Measurements from ENCODE around the gene DPPA5. TPM values are rescaled to one million over a fixed set of nuclear protein-coding genes. Genes with fewer than 3 reads are reported as not detected.
"Not testable (repeated sequence)": the region's sequence is repeated elsewhere in the genome, so short reads cannot be mapped to it uniquely, and the experiment has no call there.

DPPA5 gene
- polyA plus RNA-seq (2013, experiment 1 of 2; ENCODE audit: insufficient read length), result not detected
- not detected for polyA plus RNA-seq (2013, experiment 2 of 2; ENCODE audit: insufficient read length)

- no peak for DNase-seq
Measured at GRCh38 chr6:73353636-73354593, at the start of gene DPPA5. Gene DPPA5 (minus strand): TSS chr6:73354276. CDS start chr6:73354225, 51 bp downstream.

- no peak for DNase-seq
Measured at GRCh38 chr6:73400656-73401055, 46.6 kb upstream of the DPPA5 start.

- DNase-seq, result no peak
Measured at GRCh38 chr6:73395875-73396274, 41.8 kb upstream of the DPPA5 start.

GRCh38 chr6:73394577-73395354 lies 40.7 kb upstream of the DPPA5 start, which contains the start of gene DDX43:
Gene DDX43 (plus strand): TSS chr6:73394828. CDS start chr6:73394906, 78 bp downstream.
- peak; percentile 20 for DNase-seq

- DNase-seq, result no peak
Measured at GRCh38 chr6:73393278-73393677, 39.2 kb upstream of the DPPA5 start.

- not testable (repeated sequence) for DNase-seq
Measured at GRCh38 chr6:73392188-73392587, 38.1 kb upstream of the DPPA5 start.

- DNase-seq, result no peak
Measured at GRCh38 chr6:73391675-73392074, 37.6 kb upstream of the DPPA5 start.

- no peak for DNase-seq
Measured at GRCh38 chr6:73389854-73390253, 35.8 kb upstream of the DPPA5 start.

- peak; percentile 61 for DNase-seq
Measured at GRCh38 chr6:73388800-73389512, 34.9 kb upstream of the DPPA5 start.

GRCh38 chr6:73388433-73388799 lies 34.3 kb upstream of the DPPA5 start:
- no peak for DNase-seq

GRCh38 chr6:73382462-73383113 lies 28.5 kb upstream of the DPPA5 start:
- DNase-seq, result peak; percentile 37

GRCh38 chr6:73381531-73381930 lies 27.5 kb upstream of the DPPA5 start:
- DNase-seq, result not testable (repeated sequence)

- no peak for DNase-seq
Measured at GRCh38 chr6:73377225-73377624, 23.1 kb upstream of the DPPA5 start.

GRCh38 chr6:73375216-73375615 lies 21.1 kb upstream of the DPPA5 start:
- DNase-seq, result no peak

- DNase-seq, result no peak
Measured at GRCh38 chr6:73372516-73372915, 18.4 kb upstream of the DPPA5 start.

- no peak for DNase-seq
Measured at GRCh38 chr6:73371984-73372383, 17.9 kb upstream of the DPPA5 start.

- no peak for DNase-seq
Measured at GRCh38 chr6:73369563-73369962, 15.5 kb upstream of the DPPA5 start, which contains the start of gene OOEP. Gene OOEP (minus strand): TSS chr6:73369897. CDS start chr6:73369792, 105 bp downstream.

- DNase-seq, result no peak
Measured at GRCh38 chr6:73369157-73369556, 15.1 kb upstream of the DPPA5 start.

- DNase-seq, result no peak
Measured at GRCh38 chr6:73368675-73369074, 14.6 kb upstream of the DPPA5 start.

- no peak for DNase-seq
Measured at GRCh38 chr6:73367761-73368355, 13.8 kb upstream of the DPPA5 start.

GRCh38 chr6:73364549-73364948 lies 10.5 kb upstream of the DPPA5 start:
- DNase-seq, result no peak
